Astrocyte of the cerebellum (primary cell): ENCODE measurements around the gene OR51Q1.

Source experiments
- DNase-seq: peaks from one replicate; pipeline ENCODE4 v3.0.0-alpha.2; 2011; ENCODE audit warnings: low read depth
- H3K4me3 ChIP-seq: 2 replicates; pipeline ENCODE4 v1.5.1; 2011; ENCODE audit warnings: mild to moderate bottlenecking, low read depth, low read length, moderate library complexity
- CTCF ChIP-seq: IDR thresholded peaks from 2 replicates; pipeline ENCODE4 v1.5.1; 2012; ENCODE audit warnings: low read length, low read depth, moderate library complexity, mild to moderate bottlenecking; ENCODE audit errors: missing control alignments
- in situ Hi-C: cut with HindIII; loops from 2 replicates; pipeline ENCODE4 v1.10.0; 2017; ENCODE audit warnings: low sequenced_read_pairs

The OR51Q1 gene

DNA sequence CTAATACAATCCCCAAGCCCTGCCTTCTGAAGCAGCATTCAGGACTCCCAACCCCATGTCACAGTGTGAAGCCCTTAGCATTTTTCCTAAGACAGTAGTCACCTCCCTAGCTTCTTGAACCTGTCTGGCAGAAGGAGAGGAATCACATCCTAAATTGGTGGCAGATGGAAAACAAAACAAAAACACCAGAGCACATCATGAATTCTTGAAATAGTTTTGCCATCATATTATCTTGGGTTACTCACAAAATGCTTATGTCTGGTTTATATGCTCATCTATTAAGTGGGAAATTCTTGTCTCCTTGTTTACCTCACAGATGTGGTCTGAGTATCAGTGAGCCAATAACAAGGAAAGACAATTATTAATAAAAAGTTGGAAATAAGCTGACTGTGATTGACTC is 23.0 kb upstream of the OR51Q1 start:
- H3K4me3 ChIP-seq, result no peak overlapping the region
- no peak for TF ChIP-seq CTCF
- in situ Hi-C loops, result no loop called here
- DNase-seq, result no peak

- in situ Hi-C loops, result no loop called here
- TF ChIP-seq CTCF, result no peak
- H3K4me3 ChIP-seq, result no peak overlapping the region
- DNase-seq, result no peak
These were observed 16.7 kb upstream of the OR51Q1 start for GRCh38 chr11:5405173-5405572.

DNA sequence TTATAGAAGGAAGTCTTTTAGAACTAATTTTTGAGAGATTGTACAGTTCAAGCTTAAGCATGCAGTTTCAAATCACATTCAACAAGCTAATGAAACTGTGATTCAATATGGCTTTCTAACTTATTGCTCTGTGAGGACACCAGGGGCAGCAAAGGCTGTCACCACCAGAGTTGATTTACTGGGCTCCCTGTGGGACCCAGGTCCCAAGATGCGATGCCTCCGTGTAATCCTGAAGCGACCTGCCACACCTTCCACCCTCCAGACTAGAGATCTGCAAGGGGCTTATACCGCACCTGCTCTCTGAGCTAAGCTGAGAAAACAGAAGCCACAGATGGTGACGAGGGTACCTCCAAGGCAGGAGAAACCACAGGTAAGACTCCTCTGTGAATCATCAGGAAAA is 918 bp upstream of the OR51Q1 start:
- in situ Hi-C loops, result no loop called here

DNA sequence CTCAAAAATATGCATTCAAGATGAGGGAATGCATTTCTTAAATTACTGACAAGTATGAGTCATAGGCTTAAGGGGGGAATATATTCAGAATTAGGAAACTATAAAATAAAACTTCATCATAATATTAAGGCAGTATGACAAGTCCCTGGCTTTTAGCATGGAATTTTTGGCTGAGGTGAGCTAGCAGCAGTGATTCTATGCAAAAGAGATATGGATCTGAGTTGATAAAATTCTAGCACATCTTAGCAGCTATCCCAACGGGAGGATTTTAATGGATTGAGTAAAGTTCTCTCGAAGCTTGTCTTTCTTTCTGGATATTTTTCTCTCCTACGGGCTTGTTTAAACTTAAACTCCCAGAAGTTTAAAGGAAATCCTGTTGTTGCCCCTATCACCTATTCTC is 1.2 kb downstream of the OR51Q1 start:
- DNase-seq, result no peak
- in situ Hi-C loops, result no loop called here
- H3K4me3 ChIP-seq, result no peak overlapping the region
- TF ChIP-seq CTCF, result no peak

More for the DNA sequence above, 918 bp upstream of the OR51Q1 start:
- H3K4me3 ChIP-seq, result no peak overlapping the region
- no peak for DNase-seq
- TF ChIP-seq CTCF, result no peak

- in situ Hi-C loops, result no loop called here
- H3K4me3 ChIP-seq, result no peak within 1 kb of the TSS
- no peak for DNase-seq
- no peak for TF ChIP-seq CTCF
These were observed 19.5 kb downstream of the OR51Q1 start, which contains the start of gene OR51I1 for GRCh38 chr11:5441414-5441813. Gene OR51I1, minus strand, starts transcription at chr11:5441514. Its CDS starts 0 bp downstream, at chr11:5441514.

DNA sequence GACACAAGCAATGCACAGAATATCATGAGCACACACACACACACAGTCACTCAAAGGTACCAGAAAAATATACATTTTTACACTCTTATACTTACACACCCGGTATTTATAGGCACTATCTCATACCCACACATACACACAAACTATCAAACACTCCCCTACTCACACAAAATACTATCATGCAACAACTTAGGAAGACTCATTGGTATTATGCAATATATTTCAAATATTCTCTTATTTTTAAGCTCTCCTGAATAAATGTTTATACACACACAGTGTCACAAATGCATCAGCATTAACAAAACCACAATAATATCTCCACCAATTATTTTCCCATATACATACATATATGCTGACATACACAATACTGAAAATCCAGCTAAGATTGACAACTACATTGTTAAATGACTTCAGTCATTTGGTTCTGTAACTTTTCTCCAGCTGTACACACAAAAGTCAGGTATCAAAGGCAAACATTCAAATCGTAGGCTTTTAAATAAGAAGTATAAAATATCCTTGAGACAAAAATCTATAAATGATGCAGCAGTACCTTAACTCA is 22.0 kb downstream of the OR51Q1 start:
- no peak for TF ChIP-seq CTCF
- no peak for DNase-seq
- in situ Hi-C loops, result no loop called here
- no peak overlapping the region for H3K4me3 ChIP-seq
